Measurements from ENCODE around the gene LBX2.

Gene LBX2

DNA sequence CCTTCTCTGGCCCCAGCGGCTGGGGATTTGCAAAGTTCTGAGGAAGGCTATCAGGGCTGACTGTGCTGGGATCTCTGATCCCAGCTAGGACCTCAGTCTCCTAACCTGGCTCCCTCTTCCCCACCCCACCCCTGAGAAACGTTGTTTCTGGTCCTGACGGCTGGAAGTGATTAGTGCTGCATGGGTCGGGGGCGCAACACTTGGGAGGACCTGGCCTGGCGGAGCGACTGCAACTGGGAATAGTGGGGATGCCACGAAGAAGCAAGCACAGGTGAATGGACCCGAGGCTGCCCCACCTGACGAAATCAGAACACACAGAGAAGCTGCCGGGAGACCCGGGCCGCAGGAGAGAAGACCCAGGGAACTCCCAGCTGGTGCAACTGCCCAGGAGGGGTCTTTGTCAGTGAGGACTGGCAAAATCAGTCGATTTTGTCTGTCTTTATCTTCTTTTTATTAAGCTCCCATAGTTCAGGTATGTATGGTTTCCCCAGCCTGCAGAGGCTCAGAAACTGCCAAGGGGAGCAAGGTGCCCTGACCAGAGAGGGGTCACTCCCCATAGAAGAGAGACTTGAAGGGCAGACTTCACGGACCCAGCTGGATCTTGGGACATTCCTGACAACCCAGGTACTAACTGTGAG, 656 bp upstream of the LBX2 start:
- H3K9me3 ChIP-seq: no peaks in the 10 kb centered on the region; the same call in 1 of the 2 replicates
- peaks cover 64% of the 10 kb centered on the region for H4K20me1 ChIP-seq
- H3K36me3 ChIP-seq: peaks cover 14% of the 10 kb centered on the region; the same call in 1 of the 2 replicates
- H3K27ac ChIP-seq: no peak overlapping the region
- H3K4me3 ChIP-seq: no peak overlapping the region
- peaks cover 11% of the 10 kb centered on the region for H3K4me1 ChIP-seq
- peaks cover 96% of the 10 kb centered on the region for H3K27me3 ChIP-seq
- TF ChIP-seq Cebpa-rat (IDR thresholded peaks at IDR 0.05): no peak
- no peak overlapping the region for H3K9ac ChIP-seq
- no peak overlapping the region for H3K4me2 ChIP-seq

DNA sequence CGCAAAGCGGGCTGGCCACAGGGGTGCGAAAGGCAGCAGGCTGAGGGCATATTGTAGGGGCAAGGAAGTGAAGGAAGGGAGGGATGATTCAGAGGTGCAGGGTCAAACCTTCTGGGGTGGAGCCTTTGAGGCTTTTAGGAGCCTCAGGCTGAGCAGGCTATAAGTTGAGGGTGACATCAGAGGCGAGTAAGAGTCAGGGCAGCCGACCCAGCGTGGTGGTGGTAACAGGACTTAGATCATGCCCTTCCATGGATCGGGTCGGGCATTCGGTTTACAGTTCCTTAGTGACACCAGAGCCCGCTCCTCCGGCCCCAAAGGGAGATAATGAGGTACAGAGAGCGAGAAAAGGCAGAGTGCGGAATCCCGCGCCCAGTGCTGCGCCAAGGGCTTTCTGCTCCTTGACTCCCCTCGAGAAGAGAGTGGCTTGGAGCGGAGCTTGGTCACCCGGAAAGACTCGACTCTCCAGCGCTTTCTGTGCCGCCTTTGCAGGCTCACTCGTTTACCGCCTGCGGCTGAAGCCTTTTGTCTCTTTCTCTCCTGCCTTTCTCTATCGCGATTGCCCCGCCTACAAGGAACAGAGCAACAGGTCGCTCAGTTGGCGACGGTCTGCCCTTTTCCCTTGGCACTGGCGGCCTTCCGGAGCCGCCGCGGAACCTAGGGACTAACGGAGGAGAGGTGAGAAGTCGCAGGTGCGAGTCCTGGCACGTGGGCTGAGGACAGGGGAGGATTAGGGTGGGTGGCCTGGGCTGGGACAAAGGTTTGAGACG, 720 bp downstream of the LBX2 start:
- H3K27ac ChIP-seq: no peak overlapping the region
- no peak overlapping the region for H3K4me2 ChIP-seq
- no peak overlapping the region for H3K4me3 ChIP-seq

DNA sequence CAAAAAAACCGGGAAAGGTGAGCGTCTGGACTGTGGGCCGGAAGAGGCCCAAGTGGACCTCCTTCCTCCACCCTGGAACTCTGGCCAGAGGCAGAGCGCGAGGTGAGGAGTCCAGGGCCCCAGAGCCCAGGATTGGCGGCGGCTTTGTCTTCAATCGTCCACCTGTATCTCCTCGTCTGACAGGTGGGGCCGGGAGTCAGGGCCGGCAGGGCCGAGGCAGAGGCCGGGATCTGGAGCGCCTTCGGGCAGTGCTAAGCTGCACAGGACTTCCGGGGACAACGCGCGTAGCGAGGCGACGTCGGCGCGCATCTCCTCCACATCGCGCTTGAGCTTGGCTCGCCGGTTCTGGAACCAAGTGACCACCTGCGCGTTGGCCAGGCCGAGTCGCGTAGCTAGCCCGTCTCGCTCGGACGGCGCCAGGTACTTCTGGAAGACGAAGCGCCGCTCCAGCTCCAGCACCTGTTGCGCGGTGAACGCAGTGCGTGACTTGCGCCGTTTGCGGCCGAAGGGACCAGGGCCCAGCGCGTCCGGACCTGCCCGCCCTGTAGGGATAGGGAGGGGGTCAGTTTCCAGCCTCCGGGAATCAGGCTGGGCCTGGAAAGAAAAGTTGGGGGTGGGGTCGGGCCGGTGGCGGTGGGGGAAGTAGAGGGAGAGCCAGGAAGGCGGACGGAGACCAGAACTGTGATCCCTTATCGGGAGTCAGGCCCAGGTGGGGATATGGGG, 1.5 kb downstream of the LBX2 start:
- H3K4me2 ChIP-seq: no peak overlapping the region
- peaks cover 6% of the 10 kb centered on the region for H3K4me1 ChIP-seq
- no peak for TF ChIP-seq Cebpa-rat (IDR thresholded peaks at IDR 0.05)
- H3K9ac ChIP-seq: no peak overlapping the region
- no peaks in the 10 kb centered on the region; the same call in 1 of the 2 replicates for H3K9me3 ChIP-seq
- H3K36me3 ChIP-seq: peaks cover 30% of the 10 kb centered on the region
- peaks cover 75% of the 10 kb centered on the region for H3K27me3 ChIP-seq
- H3K4me3 ChIP-seq: no peak overlapping the region
- peaks cover 59% of the 10 kb centered on the region for H4K20me1 ChIP-seq
- H3K27ac ChIP-seq: no peak overlapping the region

More for the DNA sequence above, 720 bp downstream of the LBX2 start:
- Histone ChIP-seq H3K9ac (no peak overlapping the region), H3K27me3 (peaks cover 82% of the 10 kb centered on the region), H3K4me1 (peaks cover 11% of the 10 kb centered on the region), H4K20me1 (peaks cover 59% of the 10 kb centered on the region), H3K9me3 (no peaks in the 10 kb centered on the region; the same call in 1 of the 2 replicates), H3K36me3 (peaks cover 22% of the 10 kb centered on the region)
- TF ChIP-seq Cebpa-rat (IDR thresholded peaks at IDR 0.05): no peak

DNA sequence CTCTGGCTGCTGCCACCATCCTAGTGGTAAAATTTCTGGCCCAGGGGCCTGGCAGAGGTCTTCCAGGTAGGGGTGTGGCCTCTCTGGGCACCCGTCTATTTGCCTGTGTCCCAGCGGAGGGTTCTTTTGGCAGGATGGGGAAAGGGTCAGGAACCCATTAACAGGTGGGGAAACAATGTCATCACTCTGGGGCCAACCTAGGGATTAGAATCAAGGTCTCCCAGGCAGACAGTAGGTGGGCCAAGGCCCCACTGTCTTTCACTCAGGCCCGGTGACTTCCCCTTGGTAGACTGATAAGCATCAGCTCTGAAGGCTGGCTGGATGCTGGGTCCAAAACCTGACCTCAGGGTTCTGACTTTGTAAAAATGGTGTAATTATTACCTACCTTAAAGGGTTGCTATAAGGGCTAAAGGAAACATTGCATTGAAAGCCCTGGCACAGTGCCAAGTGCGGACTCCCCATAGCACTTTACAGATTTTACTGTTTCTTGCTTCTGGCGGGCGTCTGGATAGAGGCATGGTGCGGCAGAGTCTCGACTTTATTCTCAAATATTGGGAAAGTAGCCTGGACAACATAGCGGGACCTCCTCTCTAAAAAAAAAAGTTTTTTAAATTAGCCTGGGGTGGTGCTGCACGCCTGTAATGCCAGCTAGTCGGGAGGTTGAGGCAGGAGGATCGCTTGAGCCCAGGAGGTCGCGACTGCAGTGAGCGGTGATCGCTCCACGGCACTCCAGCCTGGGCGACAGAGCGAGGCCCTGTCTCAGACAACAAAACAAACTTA, 2.2 kb downstream of the LBX2 start:
- no peak overlapping the region for H3K9ac ChIP-seq
- H4K20me1 ChIP-seq: peaks cover 59% of the 10 kb centered on the region
- peaks cover 67% of the 10 kb centered on the region for H3K27me3 ChIP-seq
- no peak overlapping the region for H3K27ac ChIP-seq
- no peak for TF ChIP-seq Cebpa-rat (IDR thresholded peaks at IDR 0.05)
- no peak overlapping the region for H3K4me2 ChIP-seq
- H3K4me3 ChIP-seq: no peak overlapping the region
- H3K4me1 ChIP-seq: no peaks in the 10 kb centered on the region
- peaks cover 37% of the 10 kb centered on the region for H3K36me3 ChIP-seq
- no peaks in the 10 kb centered on the region; the same call in 1 of the 2 replicates for H3K9me3 ChIP-seq

DNA sequence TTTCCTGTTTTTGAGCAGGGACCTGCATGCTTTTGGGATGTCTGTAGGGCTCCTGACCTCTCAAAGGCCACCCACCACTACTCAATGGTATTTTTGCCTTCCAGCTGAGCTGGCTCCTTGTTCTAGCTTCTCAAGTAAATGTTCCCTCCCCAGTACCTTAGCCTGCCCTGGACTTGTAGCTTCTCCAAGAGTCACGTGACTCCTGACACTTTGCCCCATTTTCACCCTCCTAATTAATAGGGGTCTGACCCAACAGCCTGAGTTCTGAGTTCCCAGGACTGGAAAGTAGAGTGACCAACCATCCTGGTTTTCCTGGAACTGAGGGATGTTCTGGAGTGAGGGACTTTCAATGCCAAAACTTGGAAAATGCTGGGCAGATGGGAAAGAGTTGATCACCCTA, 4.0 kb downstream of the LBX2 start:
- Histone ChIP-seq H3K9ac (no peak overlapping the region), H3K4me1 (no peaks in the 10 kb centered on the region), H4K20me1 (peaks cover 43% of the 10 kb centered on the region; the same call in 1 of the 2 replicates), H3K27me3 (peaks cover 50% of the 10 kb centered on the region), H3K36me3 (peaks cover 55% of the 10 kb centered on the region), H3K4me2 (no peak overlapping the region), H3K27ac (no peak overlapping the region), H3K9me3 (no peaks in the 10 kb centered on the region; the same call in 1 of the 2 replicates), H3K4me3 (no peak overlapping the region)
- no peak for TF ChIP-seq Cebpa-rat (IDR thresholded peaks at IDR 0.05)

DNA sequence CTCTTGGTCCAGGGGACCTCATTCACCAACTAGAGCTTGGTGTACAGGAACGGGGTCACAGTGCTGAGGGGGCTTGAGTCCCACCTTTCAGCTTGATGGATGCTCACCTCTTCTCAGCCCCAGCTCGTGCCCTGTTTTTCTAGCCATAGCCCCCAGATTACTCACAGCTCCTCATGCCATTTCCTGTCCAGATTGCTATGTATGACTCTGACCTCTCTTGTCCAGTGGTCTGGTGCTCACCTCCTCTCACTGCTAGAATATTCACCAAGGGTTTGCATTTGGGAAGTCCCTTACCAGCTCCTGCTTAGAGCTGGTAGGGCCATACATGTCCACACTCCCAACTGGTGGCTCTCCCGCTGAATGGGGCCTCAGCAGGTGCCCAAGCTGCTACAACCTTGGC, 5.9 kb downstream of the LBX2 start:
- Histone ChIP-seq H3K9ac (no peak overlapping the region), H3K27me3 (peaks cover 31% of the 10 kb centered on the region), H3K27ac (no peak overlapping the region), H3K4me1 (no peaks in the 10 kb centered on the region), H3K36me3 (peaks cover 72% of the 10 kb centered on the region), H4K20me1 (peaks cover 24% of the 10 kb centered on the region; the same call in 1 of the 2 replicates), H3K4me3 (no peak overlapping the region), H3K4me2 (no peak overlapping the region), H3K9me3 (no peaks in the 10 kb centered on the region; the same call in 1 of the 2 replicates)
- no peak for TF ChIP-seq Cebpa-rat (IDR thresholded peaks at IDR 0.05)

DNA sequence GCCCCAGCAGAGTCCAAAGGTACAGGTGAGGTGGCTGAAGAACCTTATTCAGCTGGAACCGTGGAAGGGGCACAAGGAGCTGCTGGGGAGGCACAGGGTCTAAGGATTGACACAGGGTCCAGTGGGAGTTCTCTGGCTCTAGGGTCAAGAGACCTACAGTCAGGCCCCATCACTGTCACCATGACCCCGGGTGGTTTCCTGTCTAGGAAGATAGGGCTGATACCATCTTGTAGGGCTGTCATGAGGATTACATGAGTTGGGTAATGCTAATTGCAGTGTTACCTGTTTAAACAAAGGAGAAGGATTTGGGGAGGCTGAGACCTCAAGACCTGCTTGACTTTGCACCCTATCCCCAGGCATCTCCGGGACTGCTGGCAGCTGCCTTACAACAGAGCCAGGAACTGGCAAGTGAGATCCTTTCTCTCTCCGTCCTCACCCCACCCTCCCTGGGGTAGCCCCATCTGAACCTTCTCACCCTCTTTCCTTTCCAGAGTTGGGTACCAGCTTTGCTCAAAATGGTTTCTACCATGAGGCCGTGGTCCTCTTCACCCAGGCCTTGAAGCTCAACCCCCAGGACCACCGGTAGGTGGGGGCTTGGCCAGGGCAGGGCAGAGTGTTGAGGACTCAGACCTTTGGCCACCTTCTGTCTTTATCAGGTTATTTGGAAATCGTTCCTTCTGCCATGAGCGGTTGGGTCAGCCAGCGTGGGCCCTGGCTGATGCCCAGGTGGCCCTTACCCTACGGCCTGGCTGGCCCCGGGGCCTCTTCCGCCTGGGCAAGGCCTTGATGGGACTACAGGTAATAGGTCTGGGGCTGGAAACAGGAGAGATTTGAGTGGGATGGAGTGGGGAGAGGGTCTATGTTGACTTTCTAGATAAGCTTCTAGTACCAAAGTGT, 7.5 kb downstream of the LBX2 start:
- H3K4me2 ChIP-seq: no peak overlapping the region

DNA sequence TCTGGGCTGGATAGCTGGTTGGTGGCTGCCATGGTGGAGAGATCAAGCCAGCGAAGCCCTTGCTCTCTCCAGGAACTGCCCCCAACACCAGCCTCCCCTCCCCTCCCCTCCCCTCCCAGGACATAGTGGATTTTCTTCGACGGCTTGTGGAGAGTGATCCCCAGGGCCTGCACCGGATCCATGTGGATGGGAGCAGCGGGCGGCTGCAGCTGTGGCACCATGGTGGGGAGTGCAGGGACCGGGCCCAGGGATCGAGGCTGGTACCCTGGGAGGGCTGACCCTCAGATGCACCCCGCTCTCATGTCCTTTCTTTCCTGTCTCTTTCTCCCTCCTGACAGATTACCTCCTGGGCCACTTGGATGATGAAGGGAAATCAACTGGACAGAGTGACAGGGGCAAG, 9.5 kb downstream of the LBX2 start:
- no peak overlapping the region for H3K9ac ChIP-seq
- H3K4me2 ChIP-seq: no peak overlapping the region
- no peaks in the 10 kb centered on the region for H4K20me1 ChIP-seq
- H3K4me3 ChIP-seq: no peak overlapping the region
- no peak for TF ChIP-seq Cebpa-rat (IDR thresholded peaks at IDR 0.05)
- no peak overlapping the region for H3K27ac ChIP-seq
- H3K4me1 ChIP-seq: no peaks in the 10 kb centered on the region
- H3K9me3 ChIP-seq: no peaks in the 10 kb centered on the region
- H3K36me3 ChIP-seq: peaks cover 95% of the 10 kb centered on the region
- H3K27me3 ChIP-seq: no peaks in the 10 kb centered on the region

More for the DNA sequence above, 7.5 kb downstream of the LBX2 start:
- Histone ChIP-seq H4K20me1 (peaks cover 8% of the 10 kb centered on the region; the same call in 1 of the 2 replicates), H3K4me1 (no peaks in the 10 kb centered on the region), H3K27me3 (peaks cover 14% of the 10 kb centered on the region), H3K36me3 (peaks cover 88% of the 10 kb centered on the region), H3K9me3 (no peaks in the 10 kb centered on the region), H3K9ac (no peak overlapping the region), H3K27ac (no peak overlapping the region), H3K4me3 (no peak overlapping the region)
- TF ChIP-seq Cebpa-rat (IDR thresholded peaks at IDR 0.05): no peak

Data from BLaER1 (cell line).